Retina (tissue), 1 donor: Measurements from ENCODE around the gene REEP3.
"Not testable (repeated sequence)": the region's sequence is repeated elsewhere in the genome, so short reads cannot be mapped to it uniquely, and the experiment has no call there.

ENCODE experiments used
- DNase-seq: peaks from one replicate; pipeline ENCODE4 v3.0.0-alpha.2; 2016

The REEP3 gene

GRCh38 chr10:63553473-63553872 is 32.3 kb downstream of the REEP3 start:
- DNase-seq: no peak

- DNase-seq: no peak
Observed at GRCh38 chr10:63554657-63555056, 33.5 kb downstream of the REEP3 start.

GRCh38 chr10:63555330-63555729 is 34.1 kb downstream of the REEP3 start:
- no peak for DNase-seq

- no peak for DNase-seq
Observed at GRCh38 chr10:63558132-63558784, 37.1 kb downstream of the REEP3 start.

DNA sequence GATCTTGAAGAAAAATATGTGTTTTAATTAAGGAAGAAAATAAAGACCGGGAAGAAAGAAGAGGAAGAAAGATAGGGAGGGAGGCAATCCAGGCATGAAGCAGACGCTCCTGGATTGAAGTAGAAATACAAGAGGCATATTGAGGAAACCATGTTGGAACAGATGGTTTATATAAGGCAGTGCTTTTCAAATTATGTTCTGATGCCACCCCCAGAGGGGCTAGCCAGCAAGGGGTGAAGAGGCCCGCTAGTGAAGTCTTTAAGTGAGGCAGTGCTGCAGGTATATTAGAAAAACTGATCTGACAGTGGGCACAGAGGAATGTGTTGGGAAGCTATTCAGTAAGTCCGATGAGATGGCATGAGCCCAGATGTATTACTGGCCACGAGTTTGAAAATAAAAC is 40.1 kb downstream of the REEP3 start:
- DNase-seq: no peak

- no peak for DNase-seq
Observed at GRCh38 chr10:63562391-63562790, 41.2 kb downstream of the REEP3 start.

- no peak for DNase-seq
Observed at GRCh38 chr10:63562857-63563256, 41.7 kb downstream of the REEP3 start.

GRCh38 chr10:63563623-63564022 is 42.4 kb downstream of the REEP3 start:
- DNase-seq: no peak

DNA sequence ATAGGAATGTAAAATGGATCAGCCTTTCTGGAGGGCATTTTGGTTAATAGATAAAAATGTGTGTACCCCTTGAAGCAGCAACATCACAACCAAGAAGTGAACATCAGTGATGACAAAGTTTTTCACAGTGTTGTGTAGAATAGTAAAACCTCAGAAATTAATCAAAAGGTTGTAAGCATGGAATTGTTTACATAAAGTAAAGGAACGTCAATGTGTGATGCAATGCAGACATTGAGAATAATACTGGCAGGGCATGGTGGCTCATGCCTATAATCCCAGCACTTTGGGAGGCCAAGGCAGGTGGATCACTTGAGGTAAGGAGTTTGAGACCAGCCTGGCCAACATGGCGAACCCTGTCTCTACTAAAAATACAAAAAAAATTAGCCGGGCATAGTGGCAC is 43.5 kb downstream of the REEP3 start:
- not testable (repeated sequence) for DNase-seq

DNA sequence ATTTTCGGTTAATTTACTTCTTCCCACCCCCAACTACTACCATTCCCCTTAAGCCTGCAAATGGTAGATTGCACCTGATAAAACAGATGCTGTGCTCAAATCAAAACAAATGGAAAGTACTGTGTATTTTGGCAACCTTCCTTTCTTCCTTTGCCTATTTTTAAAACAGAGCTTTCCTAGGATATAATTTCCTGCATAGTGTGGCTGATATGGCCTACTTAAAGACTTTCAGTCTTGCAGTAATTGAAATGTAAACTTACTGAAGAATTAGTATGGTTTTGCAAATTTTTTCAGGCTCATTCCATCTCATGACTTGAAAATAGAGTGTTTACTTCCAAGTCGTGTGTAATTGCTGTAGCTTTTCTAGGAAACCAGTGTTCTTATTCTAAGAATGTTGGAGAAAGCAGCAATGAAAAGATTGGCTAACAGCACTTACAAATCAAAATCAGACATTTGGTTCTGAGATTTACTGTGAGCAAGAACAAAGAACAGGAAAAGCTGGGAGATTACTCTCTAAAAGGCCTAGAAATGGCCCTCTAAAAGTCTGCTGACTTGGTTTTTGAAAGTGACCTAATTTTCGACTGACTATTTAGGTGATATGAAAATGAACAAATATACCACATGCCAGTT is 52.0 kb downstream of the REEP3 start:
- DNase-seq: no peak

DNA sequence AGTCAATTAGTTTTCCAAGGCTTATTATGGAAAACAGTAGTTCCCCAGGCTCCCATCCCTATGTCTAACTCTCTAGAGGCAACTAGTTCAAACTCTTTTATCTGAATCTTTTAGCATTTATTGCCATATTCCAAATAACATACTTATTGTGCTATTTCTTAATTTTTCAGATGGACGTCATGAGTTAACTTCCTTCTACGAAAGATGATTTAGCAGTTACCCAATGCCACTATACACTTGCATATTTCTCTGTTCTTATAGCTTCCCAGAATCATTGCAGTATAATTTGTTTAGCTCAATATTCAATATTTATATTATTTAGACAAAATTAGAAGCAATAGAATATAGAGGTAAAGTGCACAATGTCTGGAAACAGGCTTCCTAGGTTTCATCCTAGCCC is 52.8 kb downstream of the REEP3 start:
- no peak for DNase-seq

DNA sequence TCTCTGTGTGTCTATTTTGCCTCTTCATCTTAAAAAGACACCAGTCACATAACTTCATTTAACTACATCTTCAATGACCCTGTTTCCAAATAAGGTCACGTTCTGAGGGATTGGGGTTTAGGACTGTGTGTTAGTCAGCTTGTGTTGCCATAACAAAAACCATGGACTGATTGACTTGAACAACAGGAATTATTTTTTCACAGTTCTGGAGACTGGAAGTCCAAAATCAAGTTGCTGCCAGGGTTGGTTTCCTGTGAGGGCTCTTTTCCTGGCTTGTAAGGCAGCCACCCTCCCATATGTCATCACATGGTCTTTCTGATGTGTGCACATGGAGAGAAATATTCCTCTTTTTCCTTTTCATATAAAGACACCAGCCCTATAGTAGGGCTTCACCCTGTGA is 55.3 kb downstream of the REEP3 start:
- no peak for DNase-seq

DNA sequence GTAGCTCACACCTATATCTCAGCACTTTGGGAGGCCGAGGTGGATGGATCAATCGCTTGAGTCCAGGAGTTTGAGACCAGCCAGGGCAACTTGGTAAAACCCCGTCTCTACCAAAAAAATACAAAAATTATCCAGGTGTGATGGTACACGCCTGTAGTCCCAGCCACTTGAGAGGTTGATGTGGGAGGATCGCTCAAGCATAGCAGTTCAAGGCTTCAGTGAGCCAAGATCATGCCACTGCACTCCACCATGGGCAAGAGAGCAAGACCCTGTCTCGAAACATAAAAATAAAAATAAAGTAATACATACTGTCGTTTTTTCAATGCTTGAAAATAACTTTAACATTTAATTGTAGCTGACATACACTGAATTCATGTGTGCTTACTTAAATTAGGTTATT is 57.3 kb downstream of the REEP3 start:
- no peak for DNase-seq

DNA sequence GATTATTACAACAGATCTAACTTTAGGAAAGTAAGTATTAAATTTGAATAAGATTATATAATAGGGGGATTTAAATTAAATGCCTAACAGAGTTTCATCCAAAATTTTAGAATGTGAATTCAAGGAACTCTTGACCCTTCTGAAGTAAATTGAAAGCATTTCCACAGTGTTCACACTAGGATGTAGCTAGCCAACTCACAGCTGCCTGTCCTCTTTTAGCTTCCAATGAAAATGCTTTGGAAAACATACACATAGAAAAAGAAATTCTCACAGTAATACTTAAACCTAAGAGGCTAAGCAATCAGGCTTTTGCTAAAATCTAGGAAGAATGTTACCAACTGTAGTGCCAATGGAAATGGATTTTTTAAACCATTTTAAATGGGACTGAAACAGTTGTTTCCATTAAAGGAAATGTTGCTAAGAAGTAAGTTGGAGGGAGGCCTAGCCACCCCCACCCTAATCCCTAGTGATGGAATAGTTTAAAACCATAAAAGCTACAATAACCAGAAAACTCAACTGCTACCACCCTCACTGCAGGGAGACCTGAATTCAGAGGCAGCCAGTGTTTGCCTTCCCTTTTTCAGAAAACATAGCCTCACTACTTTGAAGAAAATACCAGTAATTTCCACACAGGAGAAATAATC is 58.3 kb downstream of the REEP3 start:
- DNase-seq: no peak

DNA sequence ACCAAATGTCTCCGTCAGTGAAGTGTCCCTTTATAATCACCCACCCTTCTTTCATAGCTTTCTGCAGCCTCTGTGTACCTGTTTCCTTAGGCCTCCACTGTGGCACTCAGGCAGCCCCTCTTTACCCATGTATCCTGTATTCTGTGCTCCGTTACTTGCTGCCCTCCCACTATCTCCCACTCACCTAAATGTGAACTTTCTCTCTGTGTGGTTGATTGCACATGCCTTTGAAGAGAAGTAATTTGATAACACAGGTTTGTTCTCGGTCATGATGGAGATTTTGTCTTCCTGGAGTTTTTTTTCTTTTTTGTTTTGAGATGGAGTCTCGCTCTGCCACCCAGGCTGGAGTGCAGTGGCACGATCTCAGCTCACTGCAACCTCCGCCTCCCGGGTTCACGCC is 61.5 kb downstream of the REEP3 start:
- no peak for DNase-seq

DNA sequence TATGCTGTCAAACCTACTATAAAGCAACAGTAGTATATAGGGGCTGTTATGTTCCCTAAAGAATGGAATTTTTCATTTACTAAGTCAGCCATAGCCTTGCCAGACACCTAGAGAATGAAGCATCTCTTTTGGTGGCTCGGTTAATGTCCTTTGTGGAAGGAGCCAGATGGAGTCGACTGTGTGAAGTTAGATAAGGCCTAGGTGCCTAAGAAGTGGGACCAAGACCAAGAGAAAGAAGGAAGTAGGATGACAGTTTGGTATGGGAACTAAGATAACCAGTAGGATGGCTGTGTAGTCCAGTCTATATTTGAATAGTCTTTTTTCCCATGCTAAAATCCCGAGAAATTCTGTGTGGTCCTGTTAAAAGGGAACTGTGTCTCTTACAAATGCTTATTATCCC is 62.2 kb downstream of the REEP3 start:
- no peak for DNase-seq

DNA sequence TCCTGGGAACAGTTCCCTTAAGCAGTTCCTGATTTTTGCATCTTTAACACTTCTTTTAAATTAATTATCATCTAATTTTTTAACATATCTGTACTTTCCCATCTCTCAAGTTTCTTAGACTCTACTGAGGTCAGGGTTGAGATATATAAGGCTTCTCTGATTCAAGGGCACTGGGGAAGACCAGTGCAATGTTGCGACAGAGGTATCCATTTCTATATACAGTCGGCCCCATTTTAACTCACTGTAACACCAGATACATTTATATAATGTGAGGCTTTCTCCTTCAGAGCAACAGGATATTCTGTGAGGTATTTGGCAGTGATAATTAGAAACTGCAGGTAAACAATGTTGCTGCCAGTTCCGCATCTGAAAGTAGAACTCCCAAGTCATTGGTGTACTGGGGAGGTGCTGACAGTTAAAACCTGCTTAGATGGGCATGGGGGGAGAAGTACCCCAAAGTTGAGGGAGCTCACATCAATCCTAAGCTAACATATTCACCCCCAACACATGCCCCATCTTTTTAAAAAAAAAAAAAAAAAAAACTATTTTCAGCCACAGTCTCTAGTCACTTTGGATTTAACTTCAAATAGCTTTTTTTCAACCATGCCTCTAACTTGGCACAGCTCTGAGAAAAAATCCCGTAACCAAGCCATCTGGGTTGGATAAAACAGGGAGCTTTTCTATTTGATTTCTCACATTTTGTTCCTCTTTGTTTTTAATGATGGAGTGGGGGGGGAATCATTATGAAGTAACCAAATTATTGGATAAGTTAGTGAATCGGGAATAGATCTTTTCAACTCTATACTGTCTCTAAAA is 62.9 kb downstream of the REEP3 start:
- DNase-seq: no peak

GRCh38 chr10:63584725-63585035 is 63.5 kb downstream of the REEP3 start:
- DNase-seq: no peak

DNA sequence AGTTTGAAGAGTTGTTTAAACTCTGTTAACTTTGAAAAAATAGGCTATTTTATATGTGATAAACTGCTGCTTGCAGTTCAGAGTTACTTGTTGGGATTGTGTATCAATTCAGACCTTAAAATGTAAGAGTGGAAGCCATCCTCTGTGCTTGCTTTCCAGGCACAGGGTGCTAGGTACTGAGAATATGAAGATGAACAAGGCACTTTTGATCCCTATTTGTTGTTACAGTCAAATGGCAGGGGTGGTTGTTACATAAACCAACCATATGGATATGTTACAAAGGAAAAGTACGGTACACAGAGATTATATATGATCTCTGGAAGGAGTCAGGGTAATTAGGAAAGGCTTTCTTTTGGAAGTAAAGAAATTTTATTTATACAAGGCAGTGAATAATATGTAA is 63.8 kb downstream of the REEP3 start:
- no peak for DNase-seq

DNA sequence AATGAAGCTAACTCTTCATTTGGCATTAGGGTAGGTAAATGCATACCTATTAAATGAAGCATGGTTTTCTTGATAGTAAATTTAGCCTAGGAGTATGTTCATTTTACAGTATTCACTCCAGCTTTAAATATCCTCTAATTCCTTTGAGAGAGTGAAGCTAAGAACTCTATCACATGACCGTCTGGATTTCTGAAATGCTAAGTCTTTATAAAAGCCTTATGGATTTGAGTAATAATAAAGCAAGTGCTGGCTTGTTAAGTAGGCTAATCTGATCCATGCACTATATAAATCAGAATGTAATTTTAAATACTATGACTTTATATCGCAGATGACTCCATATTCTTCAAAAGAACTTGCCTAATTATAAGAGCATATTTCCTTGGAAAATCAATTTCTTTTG is 64.8 kb downstream of the REEP3 start:
- DNase-seq: no peak

DNA sequence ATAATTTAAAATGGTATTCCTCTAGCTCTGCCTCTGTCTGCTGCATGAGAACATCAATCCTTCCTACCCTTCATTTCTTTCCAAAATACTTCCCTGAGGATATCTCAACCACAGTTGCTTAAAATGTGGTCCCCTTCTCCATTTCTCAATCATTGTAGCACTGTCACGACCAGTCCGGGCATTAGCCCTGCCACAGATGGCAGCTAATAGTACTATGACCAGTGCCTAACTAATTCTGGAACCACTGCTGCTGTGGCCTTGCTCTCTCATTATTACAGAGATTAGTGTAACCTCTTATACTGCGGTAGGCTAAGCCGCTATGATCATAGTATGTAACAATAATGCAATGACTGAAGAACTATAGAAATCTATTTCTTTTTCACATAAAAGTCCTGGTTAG is 66.0 kb downstream of the REEP3 start:
- DNase-seq: no peak

GRCh38 chr10:63588436-63589167 is 67.4 kb downstream of the REEP3 start:
- no peak for DNase-seq
